GM21515 (cell line): ENCODE results near the gene EXOC6B.

ENCODE experiments used
- ATAC-seq: cut with Tn5 transposase; IDR thresholded peaks from one replicate; pipeline ENCODE4 v1.9.1; 2021; ENCODE audit not compliant: unreplicated experiment

EXOC6B gene

GRCh38 chr2:72793798-72794440 is 31.9 kb downstream of the EXOC6B start:
- ATAC-seq = no peak

GRCh38 chr2:72789241-72789640 is 36.6 kb downstream of the EXOC6B start:
- no peak for ATAC-seq

- ATAC-seq = no peak
Measured at GRCh38 chr2:72788756-72789155, 37.1 kb downstream of the EXOC6B start.

GRCh38 chr2:72785517-72785916 is 40.3 kb downstream of the EXOC6B start:
- ATAC-seq = no peak

- no peak for ATAC-seq
Measured at GRCh38 chr2:72782520-72782919, 43.3 kb downstream of the EXOC6B start.

- ATAC-seq = no peak
Measured at GRCh38 chr2:72781480-72781879, 44.4 kb downstream of the EXOC6B start.

- no peak for ATAC-seq
Measured at GRCh38 chr2:72780477-72780876, 45.4 kb downstream of the EXOC6B start.

GRCh38 chr2:72779495-72779894 is 46.3 kb downstream of the EXOC6B start:
- no peak for ATAC-seq

- no peak for ATAC-seq
Measured at GRCh38 chr2:72778410-72778809, 47.4 kb downstream of the EXOC6B start.

GRCh38 chr2:72770879-72771461 is 54.9 kb downstream of the EXOC6B start:
- peak; percentile 74 for ATAC-seq

GRCh38 chr2:72765997-72766609 is 59.7 kb downstream of the EXOC6B start:
- ATAC-seq = no peak

GRCh38 chr2:72762276-72762675 is 63.6 kb downstream of the EXOC6B start:
- ATAC-seq = no peak

- ATAC-seq = no peak
Measured at GRCh38 chr2:72759755-72760154, 66.1 kb downstream of the EXOC6B start.

GRCh38 chr2:72757177-72757775 is 68.6 kb downstream of the EXOC6B start:
- ATAC-seq = no peak

GRCh38 chr2:72755647-72756423 is 70.0 kb downstream of the EXOC6B start:
- ATAC-seq = no peak

- ATAC-seq = no peak
Measured at GRCh38 chr2:72754628-72755320, 71.1 kb downstream of the EXOC6B start.

GRCh38 chr2:72750977-72751639 is 74.7 kb downstream of the EXOC6B start:
- no peak for ATAC-seq

GRCh38 chr2:72750466-72750865 is 75.4 kb downstream of the EXOC6B start:
- no peak for ATAC-seq

- ATAC-seq = no peak
Measured at GRCh38 chr2:72747344-72747743, 78.5 kb downstream of the EXOC6B start.

- no peak for ATAC-seq
Measured at GRCh38 chr2:72745679-72746368, 80.0 kb downstream of the EXOC6B start.
